AG09319 (cell line): ENCODE measurements around the gene MCL1.
"Not testable (repeated sequence)": the region's sequence is repeated elsewhere in the genome, so short reads cannot be mapped to it uniquely, and the experiment has no call there.

Source experiments
- DNase-seq: peaks from one replicate; pipeline ENCODE4 v3.0.0-alpha.2; 2010; ENCODE audit warnings: low read depth; ENCODE audit errors: extremely low read depth
- TF ChIP-seq, protein P1 (sequence below): IDR thresholded peaks from 2 replicates; pipeline ENCODE4 v1.5.1; 2011; ENCODE audit warnings: low read depth, mild to moderate bottlenecking, inconsistent platforms, low read length, moderate library complexity

Gene MCL1

GRCh38 chr1:150577557-150578271 lies 1.7 kb downstream of the MCL1 start:
- no peak for DNase-seq

DNA sequence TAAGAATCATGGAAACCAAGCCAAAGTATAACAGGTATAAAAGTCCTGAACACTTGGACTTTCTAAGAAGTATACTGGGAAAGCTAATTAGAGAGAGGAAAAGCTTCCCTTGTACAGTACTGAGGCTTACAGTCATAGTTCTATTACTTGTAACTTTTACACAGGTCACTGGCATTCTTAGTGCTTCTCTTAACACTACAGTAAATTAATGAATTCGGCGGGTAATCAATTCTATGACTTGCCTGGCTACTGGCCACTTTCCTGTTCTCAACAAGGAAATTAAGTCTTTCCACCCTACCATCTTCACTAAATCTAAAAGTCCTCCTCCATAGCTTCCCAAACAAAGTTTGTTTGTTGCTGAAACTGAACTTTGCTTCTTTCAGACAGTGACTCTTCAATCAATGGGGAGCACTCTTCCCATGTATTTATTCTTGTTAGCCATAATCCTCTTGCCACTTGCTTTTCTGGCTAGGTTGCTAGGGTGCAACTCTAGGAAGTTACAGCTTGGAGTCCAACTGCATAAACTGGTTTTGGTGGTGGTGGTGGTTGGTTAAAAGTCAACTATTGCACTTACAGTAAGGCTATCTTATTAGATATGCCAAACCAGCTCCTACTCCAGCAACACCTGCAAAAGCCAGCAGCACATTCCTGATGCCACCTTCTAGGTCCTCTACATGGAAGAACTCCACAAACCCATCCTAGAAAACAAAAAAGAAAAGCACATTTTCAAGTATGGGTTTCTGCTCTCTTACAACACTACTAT lies 2.4 kb downstream of the MCL1 start:
- TF ChIP-seq, protein P1, sequence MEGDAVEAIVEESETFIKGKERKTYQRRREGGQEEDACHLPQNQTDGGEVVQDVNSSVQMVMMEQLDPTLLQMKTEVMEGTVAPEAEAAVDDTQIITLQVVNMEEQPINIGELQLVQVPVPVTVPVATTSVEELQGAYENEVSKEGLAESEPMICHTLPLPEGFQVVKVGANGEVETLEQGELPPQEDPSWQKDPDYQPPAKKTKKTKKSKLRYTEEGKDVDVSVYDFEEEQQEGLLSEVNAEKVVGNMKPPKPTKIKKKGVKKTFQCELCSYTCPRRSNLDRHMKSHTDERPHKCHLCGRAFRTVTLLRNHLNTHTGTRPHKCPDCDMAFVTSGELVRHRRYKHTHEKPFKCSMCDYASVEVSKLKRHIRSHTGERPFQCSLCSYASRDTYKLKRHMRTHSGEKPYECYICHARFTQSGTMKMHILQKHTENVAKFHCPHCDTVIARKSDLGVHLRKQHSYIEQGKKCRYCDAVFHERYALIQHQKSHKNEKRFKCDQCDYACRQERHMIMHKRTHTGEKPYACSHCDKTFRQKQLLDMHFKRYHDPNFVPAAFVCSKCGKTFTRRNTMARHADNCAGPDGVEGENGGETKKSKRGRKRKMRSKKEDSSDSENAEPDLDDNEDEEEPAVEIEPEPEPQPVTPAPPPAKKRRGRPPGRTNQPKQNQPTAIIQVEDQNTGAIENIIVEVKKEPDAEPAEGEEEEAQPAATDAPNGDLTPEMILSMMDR, result no peak

More at GRCh38 chr1:150577557-150578271, 1.7 kb downstream of the MCL1 start:
- TF ChIP-seq, protein P1, result no peak

DNA sequence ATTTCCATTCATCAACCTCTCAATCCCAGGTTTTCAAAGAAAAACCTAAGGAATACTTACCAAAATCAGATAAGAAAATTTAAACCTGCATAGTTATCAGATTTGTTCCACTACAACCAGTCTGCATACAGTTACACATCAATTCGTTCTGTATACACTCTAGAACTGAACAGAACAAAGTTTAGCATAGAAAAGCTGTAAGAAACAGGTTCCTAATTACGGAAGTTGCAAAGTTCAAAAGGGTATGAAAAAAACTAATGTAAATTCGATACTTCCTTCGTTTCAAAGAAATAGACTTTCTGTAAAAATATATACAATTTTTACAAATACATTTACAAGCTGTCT lies 3.1 kb downstream of the MCL1 start:
- TF ChIP-seq, protein P1, result no peak
- no peak for DNase-seq

More for the DNA sequence above, 2.4 kb downstream of the MCL1 start:
- no peak for DNase-seq

DNA sequence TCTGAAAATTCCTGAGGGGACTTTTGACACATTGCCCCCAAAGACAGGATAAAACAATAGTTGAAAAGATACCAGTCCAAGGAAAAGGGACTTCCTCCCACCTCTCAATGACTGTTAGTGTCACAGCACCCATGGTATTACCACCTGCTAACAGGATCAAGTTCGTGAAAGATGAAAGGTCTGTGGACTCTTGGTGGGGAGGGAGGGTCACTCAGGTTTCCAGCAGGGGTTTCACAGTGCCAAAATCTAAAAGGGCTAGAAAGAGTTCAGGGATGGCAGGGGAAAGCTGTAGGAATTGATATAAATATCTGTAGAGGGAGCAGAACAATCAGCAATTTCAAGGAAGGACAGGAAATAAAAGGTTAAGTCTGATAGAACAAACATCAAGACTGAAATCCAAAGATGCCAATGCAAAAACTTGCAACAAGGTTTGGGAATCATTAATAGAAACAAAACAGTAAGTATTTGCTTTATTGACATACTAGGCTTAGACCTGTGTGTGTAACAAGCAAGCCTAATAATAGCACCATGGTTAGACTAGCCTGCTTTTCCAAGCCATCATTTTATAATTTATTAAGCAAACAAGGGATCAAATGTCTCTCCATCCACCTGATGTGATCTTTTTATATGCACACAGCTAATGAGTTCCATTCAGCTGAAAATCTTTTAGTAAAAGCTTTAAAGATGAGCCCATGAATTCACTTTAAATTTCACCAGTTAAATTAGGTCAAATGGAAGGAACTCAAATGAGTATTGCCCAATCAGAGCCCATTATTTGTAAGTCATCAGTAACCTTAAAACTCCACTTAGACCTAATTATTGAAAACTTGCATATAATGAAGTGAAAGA lies 3.7 kb downstream of the MCL1 start:
- DNase-seq, result no peak
- TF ChIP-seq, protein P1, result no peak

GRCh38 chr1:150575072-150575489 lies 4.3 kb downstream of the MCL1 start:
- TF ChIP-seq, protein P1, result no peak
- no peak for DNase-seq

- TF ChIP-seq, protein P1, result no peak
- no peak for DNase-seq
Measured at GRCh38 chr1:150574260-150575071, 4.9 kb downstream of the MCL1 start.

- not testable (repeated sequence) for DNase-seq
Measured at GRCh38 chr1:150573648-150574071, 5.8 kb downstream of the MCL1 start.
